Astrocyte (in vitro differentiated cells and primary cell): ENCODE data around the gene LIN9. TPM values are rescaled to one million over a fixed set of nuclear protein-coding genes. Genes with fewer than 3 reads are reported as not detected.

ENCODE experiments used
- DNase-seq: peaks from one replicate; pipeline ENCODE4 v3.0.0-alpha.2; 2010; ENCODE audit warnings: low read depth
- FAIRE-seq: peaks from 2 replicates; lab custom pipeline; 2011; peaks lifted over from hg19 to GRCh38; lab: Jason Lieb, UNC
- H2AFZ ChIP-seq: 2 replicates; pipeline ENCODE4 v1.6.0; 2012; ENCODE audit warnings: low read depth, low read length, inconsistent platforms
- H3K27ac ChIP-seq: 2 replicates; pipeline ENCODE4 v1.5.1; 2011; ENCODE audit warnings: low read depth, low read length, inconsistent platforms
- H3K27me3 ChIP-seq: 2 replicates; pipeline ENCODE4 v1.6.0; 2011; ENCODE audit warnings: low read length, inconsistent platforms; ENCODE audit not compliant: insufficient read depth
- H3K36me3 ChIP-seq: 2 replicates; pipeline ENCODE4 v1.5.1; 2011; ENCODE audit warnings: low read length, inconsistent platforms; ENCODE audit not compliant: insufficient read depth
- H3K4me1 ChIP-seq: 2 replicates; pipeline ENCODE4 v1.5.1; 2011; ENCODE audit warnings: low read length, inconsistent platforms; ENCODE audit not compliant: insufficient read depth
- H3K4me2 ChIP-seq: 2 replicates; pipeline ENCODE4 v1.6.0; 2012; ENCODE audit warnings: low read length, inconsistent platforms
- H3K4me3 ChIP-seq: 2 replicates; pipeline ENCODE4 v1.5.1; 2011; ENCODE audit warnings: low read depth, mild to moderate bottlenecking, low read length, inconsistent platforms; ENCODE audit not compliant: insufficient read depth
- H3K79me2 ChIP-seq: 2 replicates; pipeline ENCODE4 v1.6.0; 2012; ENCODE audit warnings: mild to moderate bottlenecking, low read length, inconsistent platforms; ENCODE audit not compliant: insufficient read depth
- H3K9ac ChIP-seq: 2 replicates; pipeline ENCODE4 v1.6.0; 2012; ENCODE audit warnings: mild to moderate bottlenecking, low read length, inconsistent platforms
- H3K9me3 ChIP-seq: 2 replicates; pipeline ENCODE4 v1.5.1; 2012; ENCODE audit warnings: low read depth, mild to moderate bottlenecking, low read length, inconsistent platforms; ENCODE audit not compliant: insufficient read depth
- H4K20me1 ChIP-seq: 2 replicates; pipeline ENCODE4 v1.6.0; 2012; ENCODE audit warnings: low read length, inconsistent platforms; ENCODE audit not compliant: insufficient read depth
- H3K27ac Mint-ChIP-seq: one replicate; pipeline ENCODE4 v1.8.0; 2021; ENCODE audit warnings: mild to moderate bottlenecking, mixed read lengths; ENCODE audit not compliant: unreplicated experiment
- H3K27me3 Mint-ChIP-seq: one replicate; pipeline ENCODE4 v1.8.0; 2021; ENCODE audit warnings: low read depth, mixed read lengths; ENCODE audit not compliant: unreplicated experiment
- H3K36me3 Mint-ChIP-seq: one replicate; pipeline ENCODE4 v1.8.0; 2021; ENCODE audit warnings: low read depth, mixed read lengths; ENCODE audit not compliant: unreplicated experiment
- H3K4me1 Mint-ChIP-seq: one replicate; pipeline ENCODE4 v1.8.0; 2021; ENCODE audit warnings: low read depth, mixed read lengths; ENCODE audit not compliant: unreplicated experiment
- H3K4me3 Mint-ChIP-seq: one replicate; pipeline ENCODE4 v1.8.0; 2021; ENCODE audit warnings: mild to moderate bottlenecking, moderate library complexity, mixed read lengths; ENCODE audit not compliant: unreplicated experiment
- H3K9me3 Mint-ChIP-seq: one replicate; pipeline ENCODE4 v1.8.0; 2021; ENCODE audit warnings: mild to moderate bottlenecking, mixed read lengths; ENCODE audit not compliant: unreplicated experiment
- EZH2 ChIP-seq: IDR thresholded peaks from 2 replicates; pipeline ENCODE4 v1.6.1; 2012; ENCODE audit warnings: mild to moderate bottlenecking, low read length, inconsistent platforms; ENCODE audit not compliant: insufficient read depth
- total RNA-seq: library from RNA; stranded (reverse); gene quantifications from 2 replicates; pipeline ENCODE4 v1.2.1, GENCODE V29; 2021
- TF ChIP-seq, protein P1 (sequence below): IDR thresholded peaks from 2 replicates; pipeline ENCODE4 v1.5.1; 2011; ENCODE audit warnings: low read depth, mild to moderate bottlenecking, inconsistent platforms, low read length, moderate library complexity; ENCODE audit not compliant: insufficient read depth

The LIN9 gene
- total RNA-seq, 1 donor from 2014 or later, result 4.0 TPM

DNA sequence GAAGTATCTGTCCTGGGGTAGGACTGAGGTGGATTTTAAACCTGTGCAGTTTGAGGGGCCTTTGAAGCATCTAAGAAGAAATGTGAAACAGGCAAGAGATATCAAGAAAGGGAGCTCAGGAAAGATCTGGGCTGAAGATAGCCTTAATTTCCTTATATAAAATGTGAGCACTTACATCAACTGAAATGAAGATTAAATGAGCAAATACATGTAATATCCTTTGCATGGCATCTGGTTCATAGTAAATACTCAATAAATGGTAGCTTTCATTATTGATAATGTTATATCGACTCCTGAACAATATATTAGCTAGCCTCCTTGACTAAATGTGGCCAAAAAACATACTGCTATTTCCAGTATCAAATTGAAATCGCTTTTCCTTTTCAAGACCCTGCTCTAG, 2.5 kb downstream of the LIN9 start:
- Histone ChIP-seq H3K36me3 (no peaks in the 10 kb centered on the region), H3K4me1 (peaks cover 5% of the 10 kb centered on the region), H2AFZ (no peak overlapping the region), H3K27ac (no peak overlapping the region), H3K9ac (no peak overlapping the region), H3K4me3 (no peak overlapping the region), H3K27me3 (no peaks in the 10 kb centered on the region), H4K20me1 (no peaks in the 10 kb centered on the region), H3K9me3 (no peaks in the 10 kb centered on the region), H3K79me2 (peaks cover 68% of the 10 kb centered on the region), H3K4me2 (no peak overlapping the region)
- DNase-seq, result no peak
- no peaks in the 10 kb centered on the region for H3K9me3 Mint-ChIP-seq
- no peak overlapping the region for H3K27ac Mint-ChIP-seq
- H3K4me3 Mint-ChIP-seq, result no peak overlapping the region
- H3K27me3 Mint-ChIP-seq, result peaks cover 4% of the 10 kb centered on the region
- no peaks in the 10 kb centered on the region for H3K36me3 Mint-ChIP-seq
- TF ChIP-seq, protein P1, sequence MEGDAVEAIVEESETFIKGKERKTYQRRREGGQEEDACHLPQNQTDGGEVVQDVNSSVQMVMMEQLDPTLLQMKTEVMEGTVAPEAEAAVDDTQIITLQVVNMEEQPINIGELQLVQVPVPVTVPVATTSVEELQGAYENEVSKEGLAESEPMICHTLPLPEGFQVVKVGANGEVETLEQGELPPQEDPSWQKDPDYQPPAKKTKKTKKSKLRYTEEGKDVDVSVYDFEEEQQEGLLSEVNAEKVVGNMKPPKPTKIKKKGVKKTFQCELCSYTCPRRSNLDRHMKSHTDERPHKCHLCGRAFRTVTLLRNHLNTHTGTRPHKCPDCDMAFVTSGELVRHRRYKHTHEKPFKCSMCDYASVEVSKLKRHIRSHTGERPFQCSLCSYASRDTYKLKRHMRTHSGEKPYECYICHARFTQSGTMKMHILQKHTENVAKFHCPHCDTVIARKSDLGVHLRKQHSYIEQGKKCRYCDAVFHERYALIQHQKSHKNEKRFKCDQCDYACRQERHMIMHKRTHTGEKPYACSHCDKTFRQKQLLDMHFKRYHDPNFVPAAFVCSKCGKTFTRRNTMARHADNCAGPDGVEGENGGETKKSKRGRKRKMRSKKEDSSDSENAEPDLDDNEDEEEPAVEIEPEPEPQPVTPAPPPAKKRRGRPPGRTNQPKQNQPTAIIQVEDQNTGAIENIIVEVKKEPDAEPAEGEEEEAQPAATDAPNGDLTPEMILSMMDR, result no peak
- no peak for TF ChIP-seq EZH2
- FAIRE-seq, result no peak
- peaks cover 3% of the 10 kb centered on the region for H3K4me1 Mint-ChIP-seq

DNA sequence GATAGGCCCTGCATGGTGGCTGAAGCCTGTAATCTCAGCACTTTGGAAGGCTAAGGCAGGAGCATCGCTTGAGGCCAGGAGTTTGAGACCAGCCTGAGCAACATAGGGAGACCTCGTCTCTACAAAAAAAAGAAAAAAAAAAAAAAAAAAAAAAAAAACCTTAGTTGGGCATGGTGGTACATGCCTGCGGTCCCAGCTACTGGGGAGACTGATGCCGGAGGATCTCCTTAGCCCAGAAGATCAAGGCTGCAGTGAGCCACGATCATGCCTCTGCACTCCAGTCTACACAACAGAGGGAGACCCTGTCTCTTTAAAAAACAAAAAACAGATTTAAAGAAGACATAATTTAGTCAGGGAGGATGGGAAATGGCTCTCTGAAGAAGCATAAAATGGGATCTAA, 3.8 kb downstream of the LIN9 start:
- Mint-ChIP-seq H3K4me1 (peaks cover 3% of the 10 kb centered on the region), H3K4me3 (no peak overlapping the region), H3K27me3 (no peaks in the 10 kb centered on the region), H3K9me3 (no peaks in the 10 kb centered on the region), H3K36me3 (no peaks in the 10 kb centered on the region), H3K27ac (no peak overlapping the region)
- H3K9ac ChIP-seq, result no peak overlapping the region
- FAIRE-seq, result no peak
- peaks cover 74% of the 10 kb centered on the region for H3K79me2 ChIP-seq
- no peak for DNase-seq
- TF ChIP-seq EZH2, result no peak
- TF ChIP-seq, protein P1, result no peak
- H3K4me1 ChIP-seq, result peaks cover 5% of the 10 kb centered on the region
- H3K36me3 ChIP-seq, result peaks cover 2% of the 10 kb centered on the region
- H3K4me2 ChIP-seq, result no peak overlapping the region
- H4K20me1 ChIP-seq, result no peaks in the 10 kb centered on the region
- no peak overlapping the region for H3K27ac ChIP-seq
- no peaks in the 10 kb centered on the region for H3K9me3 ChIP-seq
- no peak overlapping the region for H3K4me3 ChIP-seq
- H2AFZ ChIP-seq, result no peak overlapping the region
- no peaks in the 10 kb centered on the region for H3K27me3 ChIP-seq

DNA sequence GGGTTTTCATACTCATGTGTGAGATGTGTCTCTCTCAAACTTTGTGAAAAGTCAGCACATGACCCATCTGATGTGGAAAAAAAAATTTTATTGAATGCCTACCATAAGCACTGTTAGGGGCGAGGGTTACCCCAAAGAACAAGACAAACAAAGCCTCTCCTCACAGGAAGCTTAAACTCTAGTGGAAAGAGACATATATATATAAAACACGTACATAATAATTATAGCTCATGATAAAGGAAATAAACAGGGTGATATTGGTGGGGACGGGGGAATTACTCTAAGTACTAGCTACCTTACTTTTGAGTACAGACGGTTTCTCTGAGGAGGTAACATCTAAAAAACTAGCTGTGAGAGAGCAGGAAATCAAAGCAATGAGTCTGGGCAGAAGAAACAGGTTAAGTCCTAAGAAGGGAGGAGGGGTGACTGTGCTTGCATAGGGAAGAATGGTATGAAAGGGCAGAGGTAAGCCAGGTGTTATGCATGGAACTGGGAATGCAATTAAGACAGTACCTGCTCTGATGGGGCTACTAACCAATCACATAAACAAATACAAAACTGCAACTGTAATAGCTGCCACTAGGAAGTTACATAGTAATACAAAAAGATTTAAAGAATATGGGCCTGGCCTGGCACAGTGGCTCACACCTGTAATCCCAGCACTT, 4.5 kb downstream of the LIN9 start:
- H3K36me3 Mint-ChIP-seq, result no peaks in the 10 kb centered on the region
- H3K9ac ChIP-seq, result no peak overlapping the region
- H2AFZ ChIP-seq, result no peak overlapping the region
- H3K36me3 ChIP-seq, result peaks cover 4% of the 10 kb centered on the region
- peaks cover 1% of the 10 kb centered on the region for H3K4me1 ChIP-seq
- no peak overlapping the region for H3K27ac Mint-ChIP-seq
- FAIRE-seq, result no peak
- H4K20me1 ChIP-seq, result no peaks in the 10 kb centered on the region
- H3K9me3 Mint-ChIP-seq, result no peaks in the 10 kb centered on the region
- H3K9me3 ChIP-seq, result no peaks in the 10 kb centered on the region
- H3K79me2 ChIP-seq, result peaks cover 74% of the 10 kb centered on the region
- H3K4me2 ChIP-seq, result no peak overlapping the region
- no peak for TF ChIP-seq EZH2
- TF ChIP-seq, protein P1, result no peak
- H3K4me3 ChIP-seq, result no peak overlapping the region
- H3K4me1 Mint-ChIP-seq, result no peaks in the 10 kb centered on the region
- no peak overlapping the region for H3K4me3 Mint-ChIP-seq
- no peaks in the 10 kb centered on the region for H3K27me3 Mint-ChIP-seq
- DNase-seq, result no peak
- no peak overlapping the region for H3K27ac ChIP-seq
- no peaks in the 10 kb centered on the region for H3K27me3 ChIP-seq
